Panc1 (cell line): ENCODE measurements around the gene MYOT.
"Not testable (repeated sequence)": the region's sequence is repeated elsewhere in the genome, so short reads cannot be mapped to it uniquely, and the experiment has no call there.

Source experiments
- POLR2AphosphoS5 ChIP-seq: IDR thresholded peaks from 2 replicates; pipeline ENCODE4 v1.6.1; 2012; ENCODE audit warnings: mild to moderate bottlenecking, low read depth, low read length, moderate library complexity
- REST ChIP-seq, 2 experiments: IDR thresholded peaks; 2 replicates each; pipeline ENCODE4 v1.6.1; 2011 to 2012; ENCODE audit warnings: low read depth in 2 of 2, control low read depth in 1 of 2, low read length in 1 of 2, mild to moderate bottlenecking in 1 of 2, moderate library complexity in 1 of 2; ENCODE audit not compliant: insufficient read depth in 1 of 2
- SIN3A ChIP-seq: IDR thresholded peaks from 2 replicates; pipeline ENCODE4 v1.6.1; 2012; ENCODE audit warnings: low read depth, mild to moderate bottlenecking, low read length, moderate library complexity, borderline replicate concordance; ENCODE audit not compliant: insufficient read depth
- TCF7L2 ChIP-seq: IDR thresholded peaks from 2 replicates; pipeline ENCODE4 v1.6.1; 2011; ENCODE audit warnings: mild to moderate bottlenecking, low read depth, low read length, inconsistent platforms
- TF ChIP-seq, protein P1 (sequence below): fragments of 450-650 bp; IDR thresholded peaks from 2 replicates; pipeline ENCODE4 v1.5.1; 2017; ENCODE audit warnings: mild to moderate bottlenecking

DNA sequence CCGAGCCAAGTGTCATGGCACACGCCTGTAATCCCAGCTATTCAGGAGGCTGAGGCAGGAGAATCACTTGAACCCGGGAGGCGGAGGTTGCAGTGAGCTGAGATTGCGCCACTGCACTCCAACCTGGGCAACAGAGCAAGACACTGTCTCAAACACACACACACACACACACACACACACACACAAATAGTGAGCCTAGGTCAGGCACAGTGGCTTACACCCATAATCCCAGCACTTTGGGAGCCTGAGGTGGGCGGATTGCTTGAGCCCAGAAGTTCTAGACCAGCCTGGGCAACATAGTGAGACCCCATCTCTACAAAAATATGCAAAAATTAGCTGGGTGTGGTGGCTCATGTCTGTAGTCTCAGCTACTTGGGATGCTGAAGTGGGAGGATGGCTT is 4.0 kb upstream of the MYOT start:
- not testable (repeated sequence) for TF ChIP-seq REST (IDR thresholded peaks at IDR 0.05; ENCODE audit: insufficient read depth in 1 of 2, low read depth in 2 of 2, low read length in 1 of 2); POLR2AphosphoS5; SIN3A; TCF7L2
- TF ChIP-seq, protein P1, sequence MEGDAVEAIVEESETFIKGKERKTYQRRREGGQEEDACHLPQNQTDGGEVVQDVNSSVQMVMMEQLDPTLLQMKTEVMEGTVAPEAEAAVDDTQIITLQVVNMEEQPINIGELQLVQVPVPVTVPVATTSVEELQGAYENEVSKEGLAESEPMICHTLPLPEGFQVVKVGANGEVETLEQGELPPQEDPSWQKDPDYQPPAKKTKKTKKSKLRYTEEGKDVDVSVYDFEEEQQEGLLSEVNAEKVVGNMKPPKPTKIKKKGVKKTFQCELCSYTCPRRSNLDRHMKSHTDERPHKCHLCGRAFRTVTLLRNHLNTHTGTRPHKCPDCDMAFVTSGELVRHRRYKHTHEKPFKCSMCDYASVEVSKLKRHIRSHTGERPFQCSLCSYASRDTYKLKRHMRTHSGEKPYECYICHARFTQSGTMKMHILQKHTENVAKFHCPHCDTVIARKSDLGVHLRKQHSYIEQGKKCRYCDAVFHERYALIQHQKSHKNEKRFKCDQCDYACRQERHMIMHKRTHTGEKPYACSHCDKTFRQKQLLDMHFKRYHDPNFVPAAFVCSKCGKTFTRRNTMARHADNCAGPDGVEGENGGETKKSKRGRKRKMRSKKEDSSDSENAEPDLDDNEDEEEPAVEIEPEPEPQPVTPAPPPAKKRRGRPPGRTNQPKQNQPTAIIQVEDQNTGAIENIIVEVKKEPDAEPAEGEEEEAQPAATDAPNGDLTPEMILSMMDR, result not testable (repeated sequence)
